ENCODE measurements around the gene ASAP2. TPM values are rescaled to one million over a fixed set of nuclear protein-coding genes. Genes with fewer than 3 reads are reported as not detected.

The ASAP2 gene
- total RNA-seq, 2 experiments from 2014 or later, result 0.16 TPM; not detected in 1

GRCh38 chr2:9311488-9311887 lies 104.9 kb downstream of the ASAP2 start:
- no peaks in the 10 kb centered on the region for H3K4me1 Mint-ChIP-seq (ENCODE audit: low read depth)
- Histone ChIP-seq H3K27ac (ENCODE audit: low read depth in 1 of 2, low read length in 2 of 2) (no peak overlapping the region), H3K27me3 (ENCODE audit: control insufficient read depth in 1 of 2, insufficient read depth in 2 of 2, low read length in 2 of 2) (no peaks in the 10 kb centered on the region), H3K9me3 (ENCODE audit: control insufficient read depth in 1 of 2, insufficient read depth in 1 of 2, low read length in 2 of 2) (no peaks in the 10 kb centered on the region), H3K4me1 (ENCODE audit: insufficient read depth, low read length) (no peaks in the 10 kb centered on the region), H3K36me3 (ENCODE audit: insufficient read depth, low read length) (no peaks in the 10 kb centered on the region), H3K4me3 (ENCODE audit: low read length) (no peak overlapping the region)
- TF ChIP-seq, protein P1, sequence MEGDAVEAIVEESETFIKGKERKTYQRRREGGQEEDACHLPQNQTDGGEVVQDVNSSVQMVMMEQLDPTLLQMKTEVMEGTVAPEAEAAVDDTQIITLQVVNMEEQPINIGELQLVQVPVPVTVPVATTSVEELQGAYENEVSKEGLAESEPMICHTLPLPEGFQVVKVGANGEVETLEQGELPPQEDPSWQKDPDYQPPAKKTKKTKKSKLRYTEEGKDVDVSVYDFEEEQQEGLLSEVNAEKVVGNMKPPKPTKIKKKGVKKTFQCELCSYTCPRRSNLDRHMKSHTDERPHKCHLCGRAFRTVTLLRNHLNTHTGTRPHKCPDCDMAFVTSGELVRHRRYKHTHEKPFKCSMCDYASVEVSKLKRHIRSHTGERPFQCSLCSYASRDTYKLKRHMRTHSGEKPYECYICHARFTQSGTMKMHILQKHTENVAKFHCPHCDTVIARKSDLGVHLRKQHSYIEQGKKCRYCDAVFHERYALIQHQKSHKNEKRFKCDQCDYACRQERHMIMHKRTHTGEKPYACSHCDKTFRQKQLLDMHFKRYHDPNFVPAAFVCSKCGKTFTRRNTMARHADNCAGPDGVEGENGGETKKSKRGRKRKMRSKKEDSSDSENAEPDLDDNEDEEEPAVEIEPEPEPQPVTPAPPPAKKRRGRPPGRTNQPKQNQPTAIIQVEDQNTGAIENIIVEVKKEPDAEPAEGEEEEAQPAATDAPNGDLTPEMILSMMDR (IDR thresholded peaks at IDR 0.05), result no peak
- no peaks in the 10 kb centered on the region for H3K36me3 Mint-ChIP-seq (ENCODE audit: low read depth)
- no peak for DNase-seq
- ChIA-PET POLR2A (no interaction called here), CTCF (no interaction called here)
- no peak overlapping the region for H3K27ac Mint-ChIP-seq
- no peak for ATAC-seq (ENCODE audit: poor library complexity)
- H3K27me3 Mint-ChIP-seq, result no peaks in the 10 kb centered on the region
- intact Hi-C loops (cut with DNase I, micrococcal nuclease), result no loop called here
- no peaks in the 10 kb centered on the region for H3K9me3 Mint-ChIP-seq
- no peak overlapping the region for H3K4me3 Mint-ChIP-seq

GRCh38 chr2:9312591-9312990 lies 106.0 kb downstream of the ASAP2 start:
- POLR2A ChIA-PET, result no interaction called here
- intact Hi-C loops (cut with DNase I, micrococcal nuclease), result no loop called here
- no peaks in the 10 kb centered on the region for H3K4me1 ChIP-seq (ENCODE audit: insufficient read depth, low read length)
- Mint-ChIP-seq H3K4me3 (no peak overlapping the region), H3K9me3 (no peaks in the 10 kb centered on the region), H3K27me3 (no peaks in the 10 kb centered on the region), H3K36me3 (ENCODE audit: low read depth) (no peaks in the 10 kb centered on the region), H3K4me1 (ENCODE audit: low read depth) (no peaks in the 10 kb centered on the region), H3K27ac (no peak overlapping the region)
- H3K4me3 ChIP-seq (ENCODE audit: low read length), result no peak overlapping the region
- H3K9me3 ChIP-seq (ENCODE audit: control insufficient read depth in 1 of 2, insufficient read depth in 1 of 2, low read length in 2 of 2), result no peaks in the 10 kb centered on the region
- no peaks in the 10 kb centered on the region for H3K36me3 ChIP-seq (ENCODE audit: insufficient read depth, low read length)
- TF ChIP-seq, protein P1 (IDR thresholded peaks at IDR 0.05), result no peak
- CTCF ChIA-PET, result no interaction called here
- no peaks in the 10 kb centered on the region for H3K27me3 ChIP-seq (ENCODE audit: control insufficient read depth in 1 of 2, insufficient read depth in 2 of 2, low read length in 2 of 2)
- no peak for DNase-seq
- ATAC-seq (ENCODE audit: poor library complexity), result no peak
- no peak overlapping the region for H3K27ac ChIP-seq (ENCODE audit: low read depth in 1 of 2, low read length in 2 of 2)

- ATAC-seq (ENCODE audit: poor library complexity), result no peak
- H3K4me1 Mint-ChIP-seq (ENCODE audit: low read depth), result no peaks in the 10 kb centered on the region
- no peak for DNase-seq
- no peak overlapping the region for H3K27ac Mint-ChIP-seq
- Histone ChIP-seq H3K27ac (ENCODE audit: low read depth in 1 of 2, low read length in 2 of 2) (no peak overlapping the region), H3K9me3 (ENCODE audit: control insufficient read depth in 1 of 2, insufficient read depth in 1 of 2, low read length in 2 of 2) (no peaks in the 10 kb centered on the region), H3K4me3 (ENCODE audit: low read length) (no peak overlapping the region), H3K4me1 (ENCODE audit: insufficient read depth, low read length) (no peaks in the 10 kb centered on the region), H3K36me3 (ENCODE audit: insufficient read depth, low read length) (no peaks in the 10 kb centered on the region), H3K27me3 (ENCODE audit: control insufficient read depth in 1 of 2, insufficient read depth in 2 of 2, low read length in 2 of 2) (no peaks in the 10 kb centered on the region)
- intact Hi-C loops (cut with DNase I, micrococcal nuclease), result no loop called here
- ChIA-PET POLR2A (no interaction called here), CTCF (no interaction called here)
- no peaks in the 10 kb centered on the region for H3K9me3 Mint-ChIP-seq
- no peaks in the 10 kb centered on the region for H3K36me3 Mint-ChIP-seq (ENCODE audit: low read depth)
- H3K4me3 Mint-ChIP-seq, result no peak overlapping the region
- TF ChIP-seq, protein P1 (IDR thresholded peaks at IDR 0.05), result no peak
- H3K27me3 Mint-ChIP-seq, result no peaks in the 10 kb centered on the region
Measured at GRCh38 chr2:9313443-9313842, 106.8 kb downstream of the ASAP2 start.
